Stimulated activated CD4-positive, alpha-beta T cell treated with anti-CD3 and anti-CD28 coated beads, Interleukin-1b, Interleukin-23, amount 100 ng/mL, for 48 hours (primary cell): ENCODE measurements around the gene TMEM114.

Experiments
- DNase-seq: peaks from one replicate; pipeline ENCODE4 v3.0.0-alpha.2; 2020

Gene TMEM114

DNA sequence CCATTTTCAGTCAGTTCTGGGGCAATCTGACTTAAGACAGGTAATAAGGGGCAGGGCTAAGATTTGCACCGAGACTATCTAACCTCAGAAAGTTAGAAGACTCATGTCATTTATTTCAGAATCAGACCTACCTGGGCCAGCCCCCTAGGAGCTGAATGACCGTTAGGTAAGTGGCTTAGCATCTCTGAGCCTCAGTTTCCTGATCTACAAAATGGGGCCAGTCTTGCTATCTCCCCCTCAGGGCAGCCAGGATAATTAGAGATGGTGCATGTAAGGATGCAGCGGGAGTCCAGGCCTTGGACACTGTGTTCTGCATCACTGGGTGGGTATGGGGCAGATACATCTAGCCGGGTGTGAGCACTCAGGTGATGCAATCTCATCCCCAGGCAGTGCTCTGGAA, 20.8 kb upstream of the TMEM114 start:
- no peak for DNase-seq

DNA sequence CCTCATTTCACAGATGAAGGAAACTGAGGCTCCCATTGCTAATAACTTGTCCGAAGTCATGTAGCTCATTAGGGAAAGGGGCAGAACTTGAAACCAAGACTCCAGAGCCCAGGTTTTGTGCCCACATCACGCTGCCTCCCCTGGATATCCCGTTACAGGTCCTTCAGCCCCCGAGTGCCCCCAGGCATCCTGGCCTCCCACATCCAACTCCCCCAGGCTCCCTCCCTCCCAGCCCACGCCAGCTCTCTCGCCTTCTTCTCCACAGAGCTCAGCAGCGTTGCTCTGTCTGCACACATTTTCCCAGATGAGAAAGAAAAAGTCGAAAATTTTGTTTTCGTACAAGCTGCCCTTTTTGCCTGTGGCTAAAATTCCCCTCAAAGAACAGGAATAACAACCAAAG, 16.9 kb upstream of the TMEM114 start:
- no peak for DNase-seq

DNA sequence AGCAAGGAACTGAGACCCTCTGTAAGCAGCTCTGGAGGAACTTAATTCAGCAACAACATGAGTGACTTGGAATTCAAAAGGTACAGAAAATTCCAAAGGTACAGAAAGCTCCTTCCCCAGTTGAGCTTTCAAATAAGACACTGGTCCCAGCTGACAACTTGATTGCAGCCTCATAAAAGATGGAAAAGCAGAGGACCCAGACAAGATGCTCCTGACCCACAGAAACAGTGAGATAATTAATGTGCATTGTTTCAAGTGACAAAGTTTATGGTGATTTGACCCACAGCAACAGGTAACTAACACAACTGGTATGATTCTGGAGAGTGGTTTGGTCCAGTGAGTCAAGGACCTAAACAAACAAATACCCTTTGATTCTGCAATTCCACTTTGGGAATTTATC, 15.2 kb upstream of the TMEM114 start:
- DNase-seq, result no peak

- DNase-seq, result no peak
These were observed 9.9 kb upstream of the TMEM114 start for GRCh38 chr16:8600144-8600775.

DNA sequence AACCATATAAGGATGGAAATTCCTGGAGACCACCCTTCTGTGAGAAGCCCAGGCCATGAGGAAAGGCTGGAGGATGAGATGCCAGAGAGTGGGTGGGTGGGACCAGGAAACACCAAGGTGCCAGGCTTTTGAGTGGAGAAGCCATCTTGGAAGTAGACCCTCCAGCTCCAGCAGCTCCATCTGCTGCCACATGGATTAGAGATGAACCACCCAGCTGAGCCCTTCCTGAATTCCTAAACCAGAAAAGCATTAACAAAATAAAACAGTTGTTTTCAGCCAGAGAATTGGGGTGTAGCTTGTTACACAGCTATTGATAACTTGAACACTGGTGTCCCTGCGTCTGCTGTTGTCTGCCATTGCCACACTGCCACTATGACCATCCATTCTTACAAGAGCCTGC, 6.3 kb upstream of the TMEM114 start:
- no peak for DNase-seq

- DNase-seq, result no peak
These were observed 5.5 kb upstream of the TMEM114 start for GRCh38 chr16:8595783-8596182.

DNA sequence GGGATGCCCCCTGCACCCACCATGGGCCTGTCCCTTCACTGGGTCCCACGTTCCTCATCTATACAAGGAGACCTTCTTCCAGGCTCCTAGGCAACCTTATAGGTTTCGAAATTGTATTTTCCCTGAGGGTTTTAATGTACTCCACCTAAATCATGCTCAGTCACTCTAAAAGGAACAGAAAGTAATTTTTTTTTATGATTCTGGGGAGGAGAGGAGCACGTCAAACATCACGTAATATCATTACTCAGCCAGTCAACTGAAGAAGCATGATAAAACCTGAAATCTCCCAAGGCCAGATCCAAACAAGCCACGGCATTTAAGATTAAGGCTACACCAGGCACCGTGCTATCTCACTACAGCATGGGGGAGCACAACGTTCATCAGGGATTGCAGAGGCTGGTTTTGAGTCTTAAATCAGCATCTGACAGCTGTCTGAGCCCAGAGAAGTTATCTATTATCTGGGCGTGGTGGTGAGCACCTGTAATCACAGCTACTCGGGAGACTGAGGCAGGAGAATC, 3.9 kb upstream of the TMEM114 start:
- no peak for DNase-seq

GRCh38 chr16:8591451-8591850, 1.1 kb upstream of the TMEM114 start:
- no peak for DNase-seq

DNA sequence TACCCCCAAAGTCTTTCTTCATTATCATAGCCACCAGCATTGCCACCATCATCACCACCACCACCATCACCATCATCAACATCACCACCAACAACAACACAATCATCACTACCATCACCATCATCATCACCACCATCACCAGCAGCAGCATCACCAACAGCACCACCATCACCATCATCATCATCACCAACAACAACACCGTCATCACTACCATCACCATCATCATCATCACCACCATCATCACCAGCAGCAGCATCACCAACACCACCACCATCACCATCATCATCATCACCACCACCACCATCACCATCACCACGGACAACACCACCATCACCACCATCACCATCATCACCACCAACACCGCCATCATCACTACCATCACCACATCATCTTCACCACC, 500 bp upstream of the TMEM114 start:
- DNase-seq, result no peak

- no peak for DNase-seq
These were observed 1.0 kb downstream of the TMEM114 start for GRCh38 chr16:8589057-8589899.

DNA sequence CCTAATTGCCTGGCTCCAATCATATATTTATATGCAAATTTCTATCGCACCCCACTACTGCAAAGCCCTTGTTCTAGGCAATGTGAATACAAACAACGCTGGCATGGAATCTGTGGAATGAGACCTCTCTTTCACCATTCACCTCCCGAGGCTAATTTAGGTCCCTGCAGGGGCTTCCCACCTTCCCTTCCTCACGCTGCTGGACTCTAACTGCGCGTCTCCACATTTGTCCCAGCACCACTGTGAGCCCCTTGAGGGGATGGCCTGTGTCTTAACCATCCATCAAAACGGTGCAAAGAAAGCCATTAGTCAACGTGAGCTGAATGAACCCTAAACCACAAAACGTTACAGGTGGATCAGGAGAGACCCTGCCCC, 1.6 kb downstream of the TMEM114 start:
- DNase-seq, result no peak

DNA sequence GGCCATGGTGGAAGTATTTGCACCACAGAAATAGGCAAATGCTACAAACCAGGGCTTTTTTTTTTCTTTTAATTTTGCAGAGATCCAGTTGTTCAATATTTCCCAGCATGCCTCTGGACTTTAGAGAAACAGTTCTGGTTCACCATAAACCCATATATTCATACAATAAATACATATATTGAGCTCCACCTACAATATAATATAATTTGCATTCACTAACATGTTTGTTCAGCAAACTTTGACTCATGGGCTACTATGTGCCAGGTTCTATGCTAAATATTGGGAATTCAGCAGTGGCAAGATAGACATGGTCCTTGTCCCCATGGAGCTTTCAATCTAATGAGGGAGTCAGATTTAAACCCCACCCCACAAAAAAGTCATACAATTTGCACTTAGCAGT, 3.2 kb downstream of the TMEM114 start:
- DNase-seq, result no peak

DNA sequence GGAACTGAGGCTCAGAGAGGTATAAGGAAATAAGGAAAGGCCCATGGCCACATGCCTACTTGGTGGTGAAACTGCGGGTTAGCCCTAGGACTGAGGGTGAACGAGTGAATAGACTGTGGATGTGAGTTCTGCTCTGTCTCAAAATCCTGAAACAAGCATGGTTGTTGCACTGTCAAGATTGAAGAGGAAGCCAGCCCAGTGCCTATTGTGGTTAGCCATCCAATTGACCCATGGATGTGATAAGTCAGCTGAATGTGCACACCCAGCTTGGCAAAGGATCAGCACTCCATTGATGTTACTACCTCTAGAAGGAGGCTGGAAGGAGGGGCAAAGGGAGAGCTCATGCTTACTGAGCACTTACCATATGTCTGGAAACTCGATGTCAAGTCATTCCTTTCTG, 4.5 kb downstream of the TMEM114 start:
- DNase-seq, result no peak

DNA sequence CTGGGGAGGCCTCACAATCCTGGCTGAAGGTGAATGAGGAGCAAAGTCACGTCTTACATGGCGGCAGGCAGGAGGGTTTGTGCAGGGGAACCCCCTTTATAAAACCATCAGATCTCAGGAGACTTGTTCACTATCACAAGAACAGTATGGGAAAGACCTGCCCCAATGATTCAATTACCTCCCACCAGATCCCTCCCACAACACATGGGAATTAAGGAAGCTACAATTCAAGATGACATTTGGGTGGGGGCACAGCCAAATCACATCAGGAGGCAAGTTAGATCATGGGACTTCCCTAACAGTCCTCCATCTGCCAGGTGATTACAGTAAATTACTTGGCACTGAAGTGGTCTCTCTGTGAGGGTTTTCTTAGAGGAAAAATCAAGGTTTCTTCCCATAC, 5.3 kb downstream of the TMEM114 start:
- no peak for DNase-seq

DNA sequence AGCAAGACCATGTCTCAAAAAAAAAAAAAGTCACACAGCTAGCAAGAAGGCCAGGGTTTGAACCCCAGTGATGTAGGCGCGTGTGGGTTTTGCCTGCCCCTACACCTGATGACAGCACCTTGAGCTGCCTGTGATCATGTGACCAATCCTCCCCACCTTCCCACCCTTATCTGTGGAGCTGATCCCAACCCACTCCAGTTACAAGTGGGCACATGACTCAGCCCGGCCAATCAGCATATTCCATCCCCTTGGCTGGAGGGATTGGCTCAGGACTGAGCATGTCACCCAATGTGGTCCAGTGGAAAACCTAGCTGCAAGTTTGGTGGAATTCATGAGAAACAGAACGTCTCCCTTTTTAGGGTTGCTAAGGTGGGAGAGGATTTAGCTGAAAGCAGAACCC, 6.6 kb downstream of the TMEM114 start:
- no peak for DNase-seq

DNA sequence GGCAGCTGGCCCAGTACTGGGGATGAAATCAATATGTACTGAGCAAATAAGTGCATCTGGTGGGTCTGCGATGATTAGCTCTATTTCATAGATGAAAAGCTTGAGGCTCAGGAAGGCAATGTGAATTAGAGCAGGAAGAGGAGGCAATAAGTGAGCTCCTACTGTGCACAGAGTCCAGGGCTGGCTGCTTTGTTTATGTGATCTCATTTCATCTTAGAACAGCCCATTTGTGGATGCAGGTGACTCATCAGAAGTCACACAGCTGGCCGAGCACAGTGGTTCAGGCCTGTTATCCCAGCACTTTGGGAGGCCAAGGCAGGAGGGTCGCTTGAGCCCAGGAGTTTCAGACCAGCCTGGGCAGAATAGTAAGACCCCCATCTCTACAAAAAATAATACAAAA, 7.1 kb downstream of the TMEM114 start:
- no peak for DNase-seq

DNA sequence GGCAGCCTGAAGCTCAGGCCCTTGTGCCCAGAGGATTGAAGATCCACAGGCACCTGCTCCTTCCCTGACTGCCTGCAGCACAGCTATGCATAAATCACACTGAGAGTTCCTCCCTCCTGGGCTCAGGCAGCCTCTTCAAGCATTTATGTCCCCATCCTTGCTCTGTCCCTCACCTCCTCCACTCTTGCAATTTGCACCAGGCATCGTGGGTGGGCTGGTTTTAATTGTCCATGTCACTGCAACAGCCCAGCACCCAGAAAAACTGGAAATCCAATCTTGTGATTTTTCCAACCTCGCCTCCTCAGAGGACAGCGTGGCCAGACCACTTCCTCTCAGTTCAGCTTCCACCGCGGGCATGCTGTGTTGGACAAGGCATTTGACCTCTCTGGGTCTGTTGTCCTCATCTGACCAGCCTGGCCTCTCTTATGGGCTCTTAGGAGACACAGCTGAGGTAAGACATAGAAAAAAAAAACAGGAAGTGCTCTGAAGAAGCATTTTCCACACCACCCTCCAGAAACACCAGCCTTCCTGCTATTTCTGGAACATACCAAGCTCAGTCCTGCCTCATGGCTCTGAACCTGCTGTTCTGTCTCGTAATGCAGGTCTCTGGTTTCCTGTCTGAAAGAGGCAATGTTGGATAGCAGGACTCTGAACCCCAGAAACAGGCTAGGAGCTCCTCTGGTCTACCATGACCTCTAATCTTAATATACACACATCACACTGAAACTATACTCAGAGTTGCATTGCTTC, 8.3 kb downstream of the TMEM114 start:
- no peak for DNase-seq

DNA sequence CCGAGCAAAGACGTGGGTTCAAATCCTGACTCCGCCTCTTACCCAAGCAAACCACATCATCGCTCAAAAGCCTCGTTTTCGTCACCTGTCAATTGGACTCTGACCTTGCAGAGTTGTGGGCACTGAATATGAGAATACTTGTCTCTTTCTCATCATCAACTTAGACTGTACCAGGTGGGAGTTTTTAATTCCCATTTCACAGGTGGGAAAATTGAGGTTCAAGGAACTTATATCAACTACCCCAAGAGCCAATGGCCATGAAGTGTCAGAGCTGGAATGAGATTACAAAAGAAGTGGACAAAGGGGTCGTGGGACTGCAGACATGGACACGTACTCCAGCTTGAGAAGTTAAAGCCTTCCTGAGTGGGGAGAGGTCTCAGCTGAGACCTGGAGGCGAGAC, 10.8 kb downstream of the TMEM114 start:
- no peak for DNase-seq

DNA sequence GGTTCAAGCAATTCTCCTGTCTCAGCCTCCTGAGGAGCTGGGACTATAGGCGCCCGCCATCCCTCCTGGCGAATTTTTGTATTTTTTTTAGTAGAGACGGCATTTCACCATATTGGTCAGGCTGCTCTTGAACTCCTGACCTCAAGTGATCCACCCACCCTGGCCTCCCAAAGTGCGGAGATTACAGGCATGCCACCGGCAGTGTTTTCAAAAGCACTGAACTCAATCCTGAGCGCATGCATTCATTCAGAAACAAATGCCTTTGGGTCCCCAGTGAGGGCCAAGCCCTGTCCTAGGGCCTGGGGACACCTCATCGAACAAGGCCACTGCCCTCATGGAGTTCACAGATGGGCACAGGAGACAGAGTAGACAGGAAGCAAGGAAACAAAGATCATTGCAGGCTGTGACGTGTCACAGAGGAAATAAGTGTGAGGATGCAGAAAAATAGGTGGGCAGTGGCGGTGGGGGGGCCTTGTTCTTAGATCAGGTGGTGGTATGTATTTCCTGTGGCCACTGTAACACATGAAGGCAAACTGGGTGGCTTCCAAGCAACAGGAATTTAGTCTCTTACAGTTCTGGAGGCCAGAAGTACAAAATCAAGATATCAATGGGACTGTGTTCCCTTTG, 12.5 kb downstream of the TMEM114 start:
- no peak for DNase-seq

- no peak for DNase-seq
These were observed 13.9 kb downstream of the TMEM114 start for GRCh38 chr16:8576141-8577004.

GRCh38 chr16:8575399-8575798, 14.9 kb downstream of the TMEM114 start:
- no peak for DNase-seq
